GM19397 (cell line): ENCODE data around the gene SIM2.

Experiments used
- ATAC-seq: cut with Tn5 transposase; IDR thresholded peaks from one replicate; pipeline ENCODE4 v1.9.1; 2021; ENCODE audit warnings: mild to moderate bottlenecking, moderate library complexity; ENCODE audit not compliant: unreplicated experiment

Gene SIM2

GRCh38 chr21:36762642-36763041 is 63.7 kb downstream of the SIM2 start:
- ATAC-seq, result no peak

GRCh38 chr21:36763305-36763704 is 64.4 kb downstream of the SIM2 start:
- ATAC-seq, result no peak

GRCh38 chr21:36765229-36765628 is 66.3 kb downstream of the SIM2 start:
- ATAC-seq, result no peak

- ATAC-seq, result no peak
Measured at GRCh38 chr21:36766511-36766910, 67.6 kb downstream of the SIM2 start.

- no peak for ATAC-seq
Measured at GRCh38 chr21:36767096-36767495, 68.2 kb downstream of the SIM2 start.

GRCh38 chr21:36768496-36768895 is 69.6 kb downstream of the SIM2 start:
- no peak for ATAC-seq

- ATAC-seq, result no peak
Measured at GRCh38 chr21:36769051-36769839, 70.3 kb downstream of the SIM2 start.

- ATAC-seq, result no peak
Measured at GRCh38 chr21:36773117-36773516, 74.2 kb downstream of the SIM2 start.

- no peak for ATAC-seq
Measured at GRCh38 chr21:36773995-36774394, 75.1 kb downstream of the SIM2 start.

GRCh38 chr21:36776981-36777617 is 78.2 kb downstream of the SIM2 start:
- no peak for ATAC-seq

GRCh38 chr21:36780861-36781260 is 81.9 kb downstream of the SIM2 start:
- ATAC-seq, result no peak

- no peak for ATAC-seq
Measured at GRCh38 chr21:36783612-36784374, 84.9 kb downstream of the SIM2 start.

- ATAC-seq, result no peak
Measured at GRCh38 chr21:36784947-36785346, 86.0 kb downstream of the SIM2 start.

GRCh38 chr21:36785615-36786014 is 86.7 kb downstream of the SIM2 start:
- ATAC-seq, result no peak

- no peak for ATAC-seq
Measured at GRCh38 chr21:36786186-36786585, 87.3 kb downstream of the SIM2 start.

- ATAC-seq, result no peak
Measured at GRCh38 chr21:36788120-36788638, 89.3 kb downstream of the SIM2 start.

- ATAC-seq, result no peak
Measured at GRCh38 chr21:36790616-36791015, 91.7 kb downstream of the SIM2 start.

GRCh38 chr21:36791180-36791579 is 92.3 kb downstream of the SIM2 start:
- ATAC-seq, result no peak

GRCh38 chr21:36791695-36792470 is 93.0 kb downstream of the SIM2 start:
- ATAC-seq, result no peak

GRCh38 chr21:36792505-36792967 is 93.6 kb downstream of the SIM2 start:
- no peak for ATAC-seq

GRCh38 chr21:36796070-36796469 is 97.2 kb downstream of the SIM2 start:
- ATAC-seq, result no peak
